HepG2 (cell line): Measurements from ENCODE around the gene PTK7. TPM values are rescaled to one million over a fixed set of nuclear protein-coding genes. Genes with fewer than 3 reads are reported as not detected.
A peak's percentile ranks its signal among the peaks of the same experiment; 100 is the strongest.

Experiments used
- CAMTA2 ChIP-seq: sonication (generic); formaldehyde crosslinking; IDR thresholded peaks from 2 replicates; pipeline ENCODE4 v1.4.0; 2020; ENCODE audit warnings: mild to moderate bottlenecking, missing genetic modification reagents, borderline replicate concordance
- CERS6 ChIP-seq: sonication (generic); formaldehyde crosslinking; IDR thresholded peaks from 2 replicates; pipeline ENCODE4 v1.5.0; 2020; ENCODE audit warnings: missing genetic modification reagents
- CREB3 ChIP-seq: sonication (generic); formaldehyde crosslinking; IDR thresholded peaks from 2 replicates; pipeline ENCODE4 v1.5.0; 2020; ENCODE audit warnings: missing genetic modification reagents
- CREBL2 ChIP-seq: sonication (generic); formaldehyde crosslinking; IDR thresholded peaks from 2 replicates; pipeline ENCODE4 v1.8.1; 2023; ENCODE audit warnings: missing genetic modification reagents, mild to moderate bottlenecking, borderline replicate concordance
- FOXM1 ChIP-seq: sonication (generic); formaldehyde crosslinking; IDR thresholded peaks from 2 replicates; pipeline ENCODE4 v1.5.0; 2020; ENCODE audit warnings: missing genetic modification reagents
- NFAT5 ChIP-seq: sonication (generic); formaldehyde crosslinking; IDR thresholded peaks from 2 replicates; pipeline ENCODE4 v1.4.0; 2020; ENCODE audit warnings: missing genetic modification reagents
- PAWR ChIP-seq: sonication (generic); formaldehyde crosslinking; IDR thresholded peaks from 2 replicates; pipeline ENCODE4 v1.4.0; 2020; ENCODE audit warnings: missing genetic modification reagents, mild to moderate bottlenecking, borderline replicate concordance
- TEAD3 ChIP-seq: optimal IDR thresholded peaks from 2 replicates; pipeline ENCODE3; 2016; ENCODE audit warnings: borderline replicate concordance
- ZNF484 ChIP-seq: sonication (generic); formaldehyde crosslinking; IDR thresholded peaks from 2 replicates; pipeline ENCODE4 v1.5.1; 2020; ENCODE audit warnings: mild to moderate bottlenecking, low read depth, missing genetic modification reagents, borderline replicate concordance
- ZSCAN5A ChIP-seq: sonication (generic); formaldehyde crosslinking; IDR thresholded peaks from 2 replicates; pipeline ENCODE4 v1.8.0; 2022; ENCODE audit warnings: mild to moderate bottlenecking, missing genetic modification reagents, borderline replicate concordance
- polyA plus RNA-seq, 8 experiments: library from polyadenylated mRNA; depleted of rRNA in 3 of 8; stranded (reverse) in 7 of 8; unstranded in 1 of 8; fragments of >200 nt; fragmentation: Illumina TruSeq in 4 of 8; extraction: Trizol in 4 of 8; gene quantifications; 2 replicates each; pipeline versions ENCODE4 v1.2.1 to v1.2.3, GENCODE V29; 2011 to 2016; ENCODE audit warnings: low read depth in 4 of 8, missing spikeins in 1 of 8, mixed read lengths in 1 of 8; ENCODE audit not compliant: insufficient read depth in 1 of 8
- total RNA-seq, 5 experiments: library from RNA; depleted of rRNA; stranded (reverse); fragments of >200 nt; fragmentation: Illumina TruSeq; extraction: Trizol; gene quantifications; 2 replicates each; pipeline ENCODE4 v1.2.3, GENCODE V29; 2016; ENCODE audit warnings: low read depth in 1 of 5

Gene PTK7
- total and polyA plus RNA-seq, 2 of the 13 experiments (the other 11 are each of a cell fraction or from before 2014, with no cell fraction given), result 98.5 to 99.8 TPM

GRCh38 chr6:43181942-43182860 is 106.1 kb downstream of the PTK7 start, which contains the start of gene CUL9 (continued):
- TF ChIP-seq FOXM1 (CRISPR knock-in tag) (0 out of 2 replicates have a peak, but pooled peaks have one; percentile 21), TEAD3 (CRISPR knock-in tag) (peak; percentile 90), CAMTA2 (CRISPR knock-in tag) (peak; percentile 68; the same call in 1 of the 2 replicates), ZSCAN5A (CRISPR knock-in tag) (peak; percentile 70; the same call in 1 of the 2 replicates), CERS6 (CRISPR knock-in tag) (no peak), ZNF484 (CRISPR knock-in tag) (no peak), CREBL2 (no peak), NFAT5 (no peak; the same call in 1 of the 2 replicates), PAWR (CRISPR knock-in tag) (peak; percentile 94; the same call in 1 of the 2 replicates), CREB3 (CRISPR knock-in tag) (no peak)
